ACC112 (cell line): ENCODE results near the gene LRRC8D.
"Not testable (repeated sequence)": the region's sequence is repeated elsewhere in the genome, so short reads cannot be mapped to it uniquely, and the experiment has no call there.

ENCODE experiments used
- H2AFZ ChIP-seq: fragments of 200-600 bp; sonication (generic); one replicate; pipeline ENCODE4 v1.6.0; 2017; ENCODE audit warnings: antibody characterized with exemption, low read length; ENCODE audit not compliant: unreplicated experiment
- H3K27ac ChIP-seq: fragments of 200-600 bp; sonication (generic); 2 replicates; pipeline ENCODE4 v1.5.1; 2014; ENCODE audit warnings: low read depth, mild to moderate bottlenecking, antibody characterized with exemption, low read length, moderate library complexity
- H3K27me3 ChIP-seq: fragments of 200-600 bp; sonication (generic); 2 replicates; pipeline ENCODE4 v1.6.1; 2014; ENCODE audit warnings: mild to moderate bottlenecking, antibody characterized with exemption, low read length, moderate library complexity, mixed read lengths; ENCODE audit not compliant: insufficient read depth
- H3K36me3 ChIP-seq: fragments of 200-600 bp; sonication (generic); 2 replicates; pipeline ENCODE4 v1.6.1; 2016; ENCODE audit warnings: mild to moderate bottlenecking, antibody characterized with exemption, low read length, moderate library complexity, mixed read lengths; ENCODE audit not compliant: insufficient read depth
- H3K4me1 ChIP-seq: fragments of 200-600 bp; sonication (generic); one replicate; pipeline ENCODE4 v1.6.1; 2016; ENCODE audit warnings: low read length, mixed read lengths; ENCODE audit not compliant: insufficient read depth, unreplicated experiment, control insufficient read depth
- H3K4me3 ChIP-seq: fragments of 200-600 bp; sonication (generic); 2 replicates; pipeline ENCODE4 v1.5.1; 2014; ENCODE audit warnings: mild to moderate bottlenecking, low read depth, low read length
- H3K79me2 ChIP-seq: fragments of 200-600 bp; sonication (generic); one replicate; pipeline ENCODE4 v1.6.0; 2016; ENCODE audit warnings: low read length; ENCODE audit not compliant: control insufficient read depth, unreplicated experiment, insufficient read depth

Gene LRRC8D

GRCh38 chr1:89791064-89791726, 29.6 kb upstream of the LRRC8D start:
- Histone ChIP-seq H2AFZ (no peak overlapping the region), H3K4me1 (no peaks in the 10 kb centered on the region), H3K4me3 (no peak overlapping the region), H3K79me2 (no peaks in the 10 kb centered on the region), H3K27ac (no peak overlapping the region), H3K36me3 (no peaks in the 10 kb centered on the region), H3K27me3 (no peaks in the 10 kb centered on the region)

- Histone ChIP-seq H3K27me3 (no peaks in the 10 kb centered on the region), H3K79me2 (no peaks in the 10 kb centered on the region), H3K36me3 (no peaks in the 10 kb centered on the region), H2AFZ (no peak overlapping the region), H3K27ac (no peak overlapping the region), H3K4me1 (no peaks in the 10 kb centered on the region), H3K4me3 (no peak overlapping the region)
Measured at GRCh38 chr1:89794406-89794805, 26.4 kb upstream of the LRRC8D start.

DNA sequence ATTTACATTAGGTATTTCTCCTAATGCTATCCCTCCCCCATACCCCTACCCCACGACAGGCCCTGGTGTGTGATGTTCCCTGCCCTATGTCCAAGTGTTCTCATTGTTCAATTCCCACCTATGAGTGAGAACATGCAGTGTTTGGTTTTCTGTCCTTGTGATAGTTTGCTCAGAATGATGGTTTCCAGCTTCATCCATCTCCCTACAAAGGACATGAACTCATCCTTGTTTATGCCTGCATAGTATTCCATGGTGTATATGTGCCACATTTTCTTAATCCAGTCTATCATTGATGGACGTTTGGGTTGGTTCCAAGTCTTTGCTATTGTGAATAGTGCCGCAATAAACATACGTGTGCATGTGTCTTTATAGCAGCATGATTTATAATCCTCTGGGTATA, 25.3 kb upstream of the LRRC8D start:
- H3K4me3 ChIP-seq, H3K36me3 ChIP-seq, H3K27me3 ChIP-seq, H3K4me1 ChIP-seq, H3K79me2 ChIP-seq, H3K27ac ChIP-seq, H2AFZ ChIP-seq: not testable (repeated sequence)

DNA sequence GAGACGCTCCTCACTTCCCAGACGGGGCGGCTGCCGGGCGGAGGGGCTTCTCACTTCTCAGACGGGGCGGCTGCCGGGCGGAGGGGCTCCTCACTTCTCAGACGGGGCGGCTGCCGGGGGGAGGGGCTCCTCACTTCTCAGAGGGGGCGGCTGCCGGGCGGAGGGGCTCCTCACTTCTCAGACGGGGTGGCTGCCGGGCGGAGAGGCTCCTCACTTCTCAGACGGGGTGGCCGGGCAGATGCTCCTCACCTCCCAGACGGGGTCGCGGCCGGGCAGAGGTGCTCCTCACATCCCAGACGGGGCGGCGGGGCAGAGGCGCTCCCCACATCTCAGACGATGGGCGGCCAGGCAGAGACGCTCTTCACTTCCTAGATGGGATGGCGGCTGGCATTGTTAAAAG, 23.0 kb upstream of the LRRC8D start:
- not testable (repeated sequence) for H3K27me3 ChIP-seq, H3K4me1 ChIP-seq, H2AFZ ChIP-seq, H3K4me3 ChIP-seq, H3K36me3 ChIP-seq, H3K79me2 ChIP-seq, H3K27ac ChIP-seq

DNA sequence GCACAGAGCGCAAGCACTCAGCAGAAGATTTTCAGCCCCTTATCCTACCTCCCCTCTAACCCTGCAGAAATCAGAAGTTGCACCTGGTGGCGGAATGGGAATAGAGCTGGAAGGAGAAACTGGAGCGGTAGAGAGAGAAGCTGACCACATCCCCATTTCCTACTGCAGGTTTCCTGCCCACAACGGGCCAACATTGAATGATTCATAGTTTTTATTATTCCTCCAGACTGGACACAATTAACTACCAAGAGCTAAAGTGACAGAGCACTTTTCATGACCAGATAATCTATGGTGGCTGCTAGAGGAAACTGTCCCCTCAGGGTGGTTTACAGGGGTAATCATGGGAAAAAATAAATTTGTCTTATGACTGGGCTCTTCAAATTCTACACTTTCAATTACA, 21.3 kb upstream of the LRRC8D start:
- H2AFZ ChIP-seq: no peak overlapping the region
- H3K79me2 ChIP-seq: no peaks in the 10 kb centered on the region
- H3K27me3 ChIP-seq: no peaks in the 10 kb centered on the region
- no peaks in the 10 kb centered on the region for H3K36me3 ChIP-seq
- H3K4me3 ChIP-seq: no peak overlapping the region
- no peak overlapping the region for H3K27ac ChIP-seq
- no peaks in the 10 kb centered on the region for H3K4me1 ChIP-seq

- H3K4me3 ChIP-seq: no peak overlapping the region
- H3K27ac ChIP-seq: no peak overlapping the region
- H3K27me3 ChIP-seq: no peaks in the 10 kb centered on the region
- no peaks in the 10 kb centered on the region for H3K4me1 ChIP-seq
- no peaks in the 10 kb centered on the region for H3K36me3 ChIP-seq
- H3K79me2 ChIP-seq: no peaks in the 10 kb centered on the region
- H2AFZ ChIP-seq: no peak overlapping the region
Measured at GRCh38 chr1:89800022-89800655, 20.7 kb upstream of the LRRC8D start.

- no peak overlapping the region for H2AFZ ChIP-seq
- no peak overlapping the region for H3K27ac ChIP-seq
- H3K27me3 ChIP-seq: no peaks in the 10 kb centered on the region
- no peaks in the 10 kb centered on the region for H3K4me1 ChIP-seq
- no peak overlapping the region for H3K4me3 ChIP-seq
- no peaks in the 10 kb centered on the region for H3K36me3 ChIP-seq
- H3K79me2 ChIP-seq: no peaks in the 10 kb centered on the region
Measured at GRCh38 chr1:89800718-89801117, 20.1 kb upstream of the LRRC8D start.

GRCh38 chr1:89802051-89802450, 18.8 kb upstream of the LRRC8D start:
- Histone ChIP-seq H2AFZ (no peak overlapping the region), H3K4me3 (no peak overlapping the region), H3K36me3 (no peaks in the 10 kb centered on the region), H3K27ac (no peak overlapping the region), H3K79me2 (no peaks in the 10 kb centered on the region), H3K4me1 (no peaks in the 10 kb centered on the region), H3K27me3 (no peaks in the 10 kb centered on the region)

DNA sequence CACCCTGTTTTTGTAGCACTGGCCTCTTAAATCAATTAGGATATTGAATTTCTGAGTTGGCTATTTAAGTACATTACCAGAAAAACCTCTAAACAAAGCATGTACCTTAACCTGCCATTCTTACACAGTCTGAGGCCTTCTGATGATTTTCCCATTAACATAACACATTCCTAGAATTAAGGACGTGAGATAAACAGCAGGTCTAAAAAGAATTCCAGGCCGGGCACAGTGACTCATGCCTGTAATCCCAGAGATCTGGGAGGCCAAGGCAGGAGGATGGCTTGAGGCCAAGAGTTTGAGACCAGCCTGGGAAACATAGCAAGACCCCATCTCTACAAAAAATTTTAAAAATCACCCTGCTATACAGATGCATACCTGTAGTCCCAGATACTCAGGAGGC, 18.0 kb upstream of the LRRC8D start:
- no peaks in the 10 kb centered on the region for H3K27me3 ChIP-seq
- no peak overlapping the region for H3K27ac ChIP-seq
- no peaks in the 10 kb centered on the region for H3K79me2 ChIP-seq
- H2AFZ ChIP-seq: no peak overlapping the region
- H3K4me3 ChIP-seq: no peak overlapping the region
- no peaks in the 10 kb centered on the region for H3K4me1 ChIP-seq
- no peaks in the 10 kb centered on the region for H3K36me3 ChIP-seq

DNA sequence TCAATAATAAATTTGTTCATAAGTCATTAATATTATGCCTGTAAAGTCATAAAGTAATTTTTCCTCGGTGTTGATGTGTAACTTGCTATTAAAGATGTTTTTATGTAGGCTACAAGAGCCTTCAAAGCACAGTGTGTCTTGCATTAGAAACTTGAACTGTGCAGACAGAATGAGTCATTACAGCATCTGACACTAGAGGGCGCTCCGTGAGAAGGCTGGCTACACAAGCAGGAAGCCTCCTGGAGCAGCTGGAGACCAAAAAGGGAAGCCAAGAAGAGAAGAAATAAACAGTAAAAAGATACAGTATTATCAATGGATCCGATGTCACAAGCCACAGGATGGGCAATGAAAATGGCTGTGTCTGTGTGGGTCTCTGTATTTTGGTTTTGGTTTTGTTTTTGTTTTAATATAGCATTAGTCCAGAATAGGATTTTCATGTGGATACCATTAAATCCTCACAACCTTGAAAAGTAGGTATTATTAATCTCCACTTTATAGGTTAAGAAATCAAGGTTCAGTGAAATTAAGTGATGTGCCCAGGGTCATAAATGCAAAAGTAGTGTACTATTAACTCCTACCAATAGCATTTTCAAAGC, 16.1 kb upstream of the LRRC8D start:
- Histone ChIP-seq H3K27ac (no peak overlapping the region), H2AFZ (no peak overlapping the region), H3K36me3 (no peaks in the 10 kb centered on the region), H3K27me3 (no peaks in the 10 kb centered on the region), H3K79me2 (no peaks in the 10 kb centered on the region), H3K4me3 (no peak overlapping the region), H3K4me1 (peaks cover 11% of the 10 kb centered on the region)

DNA sequence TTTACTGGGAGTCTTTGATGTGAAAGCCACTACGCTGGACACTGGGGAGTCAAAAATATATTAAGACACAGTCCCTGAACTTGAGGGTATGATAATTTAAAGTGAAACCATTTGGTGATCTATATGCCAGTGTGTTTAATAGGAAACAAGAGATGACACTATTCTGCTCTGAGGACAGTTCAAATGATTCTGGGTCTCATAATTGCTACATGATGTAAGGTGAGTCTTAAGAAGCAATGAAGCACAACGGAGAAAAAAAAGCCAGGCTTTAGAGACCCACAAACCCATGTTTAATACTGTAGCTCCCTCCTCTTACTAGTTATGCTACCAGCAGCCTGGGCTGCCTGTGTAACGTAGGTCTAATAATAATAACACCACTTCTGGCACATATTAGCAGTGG, 14.2 kb upstream of the LRRC8D start:
- Histone ChIP-seq H3K4me3 (no peak overlapping the region), H2AFZ (no peak overlapping the region), H3K79me2 (no peaks in the 10 kb centered on the region), H3K27ac (no peak overlapping the region), H3K36me3 (no peaks in the 10 kb centered on the region), H3K4me1 (peaks cover 11% of the 10 kb centered on the region), H3K27me3 (no peaks in the 10 kb centered on the region)
